RWPE1 (cell line): ENCODE results near the gene SCEL.

Experiments
- CTCF ChIA-PET: fragments of 350-600 bp; sonication (Branson Sonifier 250); formaldehyde crosslinking; extraction: SDS; loops from one replicate; lab custom pipeline; 2021; lab: Yijun Ruan, JAX
- POLR2A ChIA-PET: fragments of 400-600 bp; formaldehyde crosslinking; extraction: SDS; loops from one replicate; lab custom pipeline; 2020; ENCODE audit warnings: antibody characterized with exemption; ENCODE audit not compliant: low non-redundant PET; lab: Yijun Ruan, JAX
- DNase-seq: peaks from one replicate; pipeline ENCODE4 v3.0.0; 2012; ENCODE audit warnings: low spot score
- H3K27ac ChIP-seq: fragments of 450-650 bp; 2 replicates; pipeline ENCODE4 v1.5.1; 2017
- TF ChIP-seq, protein P1 (sequence below): fragments of 450-650 bp; conservative IDR thresholded peaks from 2 replicates; pipeline ENCODE4 v1.5.1; 2017; ENCODE audit warnings: low read depth, mild to moderate bottlenecking

Gene SCEL

GRCh38 chr13:77619655-77620054 lies 84.1 kb downstream of the SCEL start:
- ChIA-PET POLR2A (no interaction called here), CTCF (no interaction called here)
- no peak overlapping the region for H3K27ac ChIP-seq
- TF ChIP-seq, protein P1, sequence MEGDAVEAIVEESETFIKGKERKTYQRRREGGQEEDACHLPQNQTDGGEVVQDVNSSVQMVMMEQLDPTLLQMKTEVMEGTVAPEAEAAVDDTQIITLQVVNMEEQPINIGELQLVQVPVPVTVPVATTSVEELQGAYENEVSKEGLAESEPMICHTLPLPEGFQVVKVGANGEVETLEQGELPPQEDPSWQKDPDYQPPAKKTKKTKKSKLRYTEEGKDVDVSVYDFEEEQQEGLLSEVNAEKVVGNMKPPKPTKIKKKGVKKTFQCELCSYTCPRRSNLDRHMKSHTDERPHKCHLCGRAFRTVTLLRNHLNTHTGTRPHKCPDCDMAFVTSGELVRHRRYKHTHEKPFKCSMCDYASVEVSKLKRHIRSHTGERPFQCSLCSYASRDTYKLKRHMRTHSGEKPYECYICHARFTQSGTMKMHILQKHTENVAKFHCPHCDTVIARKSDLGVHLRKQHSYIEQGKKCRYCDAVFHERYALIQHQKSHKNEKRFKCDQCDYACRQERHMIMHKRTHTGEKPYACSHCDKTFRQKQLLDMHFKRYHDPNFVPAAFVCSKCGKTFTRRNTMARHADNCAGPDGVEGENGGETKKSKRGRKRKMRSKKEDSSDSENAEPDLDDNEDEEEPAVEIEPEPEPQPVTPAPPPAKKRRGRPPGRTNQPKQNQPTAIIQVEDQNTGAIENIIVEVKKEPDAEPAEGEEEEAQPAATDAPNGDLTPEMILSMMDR: no peak
- DNase-seq: no peak

DNA sequence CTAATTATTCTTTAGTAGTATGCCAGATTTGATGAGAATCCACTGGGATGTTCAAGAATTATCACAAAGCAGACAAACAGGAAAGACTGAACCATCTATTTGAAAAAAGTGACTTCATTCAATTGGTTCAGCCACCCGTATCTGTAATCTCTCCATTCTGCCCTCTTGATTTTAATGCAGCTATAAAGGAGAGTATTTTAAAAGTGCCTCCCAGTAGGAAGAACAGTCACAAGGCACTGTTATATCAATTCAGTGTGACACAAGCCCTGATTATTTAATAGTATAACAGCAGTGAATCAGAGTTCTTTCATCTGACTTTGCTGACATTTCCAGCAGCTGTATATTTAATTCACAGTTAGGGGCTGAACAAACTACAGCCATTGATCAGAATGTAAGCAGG lies 84.6 kb downstream of the SCEL start:
- TF ChIP-seq, protein P1: no peak
- H3K27ac ChIP-seq: no peak overlapping the region
- ChIA-PET CTCF (no interaction called here), POLR2A (no interaction called here)
- no peak for DNase-seq

DNA sequence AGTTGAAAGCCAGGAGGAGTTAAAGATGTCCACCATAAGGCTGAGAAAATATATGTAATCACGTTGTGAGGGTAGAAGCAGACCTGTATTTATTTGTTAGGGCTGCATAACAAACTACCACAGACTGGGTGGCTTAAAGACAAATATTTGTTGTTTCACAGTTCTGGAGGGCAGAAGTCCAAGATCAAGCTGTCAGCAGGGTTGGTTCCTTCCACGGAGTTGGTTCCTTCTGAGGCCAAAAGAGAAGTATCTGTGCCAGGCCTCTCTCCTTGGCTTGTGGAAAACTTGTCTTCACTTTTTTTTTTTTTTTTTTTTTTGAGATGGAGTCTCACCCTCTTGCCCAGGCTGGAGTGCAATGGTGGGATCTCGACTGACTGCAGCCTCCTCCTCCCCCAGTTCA lies 88.3 kb downstream of the SCEL start:
- no peak overlapping the region for H3K27ac ChIP-seq
- TF ChIP-seq, protein P1: no peak
- DNase-seq: no peak
- CTCF ChIA-PET: no interaction called here
- POLR2A ChIA-PET: no interaction called here

GRCh38 chr13:77628170-77628569 lies 92.7 kb downstream of the SCEL start:
- POLR2A ChIA-PET: interaction anchor here (0.6 kb wide), 1 partner anchor 25 kb away, joined by 4 read pairs; no protein-coding TSS in a partner anchor
- CTCF ChIA-PET: interaction anchor here (0.6 kb wide), 1 partner anchor 1269 kb away, joined by 4 read pairs; no protein-coding TSS in a partner anchor
- no peak for DNase-seq
- H3K27ac ChIP-seq: no peak overlapping the region
- TF ChIP-seq, protein P1: no peak

- ChIA-PET CTCF (no interaction called here), POLR2A (no interaction called here)
- DNase-seq: no peak
- no peak overlapping the region for H3K27ac ChIP-seq
- TF ChIP-seq, protein P1: no peak
Measured at GRCh38 chr13:77637588-77637987, 102.1 kb downstream of the SCEL start.

GRCh38 chr13:77650409-77650808 lies 114.9 kb downstream of the SCEL start:
- no peak overlapping the region for H3K27ac ChIP-seq
- DNase-seq: no peak
- TF ChIP-seq, protein P1: no peak
- CTCF ChIA-PET: no interaction called here
- POLR2A ChIA-PET: no interaction called here
